Body of pancreas (tissue), 4 donors: ENCODE results near the gene SRPRB. TPM values are rescaled to one million over a fixed set of nuclear protein-coding genes. Genes with fewer than 3 reads are reported as not detected.

ENCODE experiments used
- ATAC-seq: fragments of 150-250 bp; one replicate; pipeline ENCODE4 v1.9.1; 2016
- DNase-seq, 4 donors: peaks; one replicate each; pipeline ENCODE4 v3.0.0-alpha.2; 2019
- H3K27ac ChIP-seq, 4 donors: fragments of 200-600 bp; sonication (generic); 1 replicate in 3 of 4; 2 replicates in 1 of 4; pipeline versions ENCODE4 v1.5.1 to v1.6.1; 2016 to 2019; ENCODE audit warnings: mild to moderate bottlenecking in 1 of 4, mixed read lengths in 1 of 4, moderate library complexity in 1 of 4
- H3K27me3 ChIP-seq, 2 donors: fragments of 200-600 bp; sonication (generic); one replicate each; pipeline ENCODE4 v1.6.0; 2016; ENCODE audit warnings: mild to moderate bottlenecking in 1 of 2
- H3K36me3 ChIP-seq, 2 donors: fragments of 200-600 bp; sonication (generic); replicated peaks in 1 of 2; 2 replicates each; pipeline ENCODE4 v1.5.1; 2016; ENCODE audit warnings: low read depth in 2 of 2; ENCODE audit not compliant: insufficient read depth in 1 of 2
- H3K4me1 ChIP-seq: fragments of 200-600 bp; sonication (generic); one replicate; pipeline ENCODE4 v1.6.0; 2016
- H3K4me3 ChIP-seq, 2 donors: fragments of 200-600 bp; sonication (generic); 1 replicate in 1 of 2; 2 replicates in 1 of 2; pipeline ENCODE4 v1.5.1; 2016 to 2019
- H3K9me3 ChIP-seq, 3 donors: fragments of 200-600 bp; sonication (generic); 1 replicate in 2 of 3; 2 replicates in 1 of 3; pipeline ENCODE4 v1.5.1; 2016
- POLR2A ChIP-seq, 3 donors: fragments of 450-650 bp; IDR thresholded peaks; one replicate each; pipeline ENCODE4 v1.6.1; 2016; ENCODE audit warnings: antibody characterized with exemption in 3 of 3, mild to moderate bottlenecking in 2 of 3
- WGBS, 2 donors: methylation state at CpG; one replicate each; pipeline ENCODE4 v1.1.5; 2017; 5-methylcytosine and 5-hydroxymethylcytosine counted together
- intact Hi-C: fragments of 100-400 bp; cut with DNase I; formaldehyde crosslinking; loops from one replicate; pipeline ENCODE4 v1.15.1; 2023
- total RNA-seq, 2 donors: library from RNA; depleted of rRNA; stranded (reverse); fragments of >200 nt; gene quantifications; one replicate each; pipeline ENCODE4 v1.1.0, GENCODE V29; 2016
- TF ChIP-seq, protein P1 (sequence below), 7 experiments: fragments of 450-650 bp in 4 of 7; fragments of 200-600 bp in 3 of 7; sonication (generic) in 3 of 7; IDR thresholded peaks; one replicate each; pipeline ENCODE4 v1.5.1; 2016 to 2019; ENCODE audit warnings: antibody characterized with exemption in 7 of 7

Gene SRPRB
- total RNA-seq, 2 donors from 2014 or later: 28.3 to 39.4 TPM

DNA sequence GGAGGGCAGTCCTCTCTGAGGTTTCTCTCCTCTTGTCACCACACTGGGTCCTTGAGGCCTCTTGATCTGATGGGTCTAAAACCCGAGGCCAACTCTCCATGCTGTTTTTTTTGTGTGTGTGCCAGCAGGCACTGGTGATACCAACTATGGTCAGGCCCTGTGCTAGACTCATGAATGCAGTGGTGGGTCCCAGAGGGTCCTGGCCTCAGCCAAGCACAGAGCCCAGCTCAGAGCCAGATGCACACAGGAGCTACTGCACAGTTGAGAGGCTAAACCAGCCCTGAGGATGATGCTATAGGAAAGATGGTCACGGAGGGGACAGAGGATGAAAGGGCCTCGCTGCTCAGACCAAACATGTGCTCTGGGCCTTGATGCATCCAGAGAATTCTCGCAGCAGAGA, 56.5 kb downstream of the SRPRB start:
- no peak for ATAC-seq
- Histone ChIP-seq H3K4me1 (no peaks in the 10 kb centered on the region), H3K27me3 (no peaks in the 10 kb centered on the region), H3K27ac (no peak overlapping the region), H3K9me3 (no peaks in the 10 kb centered on the region), H3K36me3 (no peaks in the 10 kb centered on the region), H3K4me3 (no peak overlapping the region)
- intact Hi-C loops: no loop called here
- DNase-seq: no peak
- TF ChIP-seq, protein P1, sequence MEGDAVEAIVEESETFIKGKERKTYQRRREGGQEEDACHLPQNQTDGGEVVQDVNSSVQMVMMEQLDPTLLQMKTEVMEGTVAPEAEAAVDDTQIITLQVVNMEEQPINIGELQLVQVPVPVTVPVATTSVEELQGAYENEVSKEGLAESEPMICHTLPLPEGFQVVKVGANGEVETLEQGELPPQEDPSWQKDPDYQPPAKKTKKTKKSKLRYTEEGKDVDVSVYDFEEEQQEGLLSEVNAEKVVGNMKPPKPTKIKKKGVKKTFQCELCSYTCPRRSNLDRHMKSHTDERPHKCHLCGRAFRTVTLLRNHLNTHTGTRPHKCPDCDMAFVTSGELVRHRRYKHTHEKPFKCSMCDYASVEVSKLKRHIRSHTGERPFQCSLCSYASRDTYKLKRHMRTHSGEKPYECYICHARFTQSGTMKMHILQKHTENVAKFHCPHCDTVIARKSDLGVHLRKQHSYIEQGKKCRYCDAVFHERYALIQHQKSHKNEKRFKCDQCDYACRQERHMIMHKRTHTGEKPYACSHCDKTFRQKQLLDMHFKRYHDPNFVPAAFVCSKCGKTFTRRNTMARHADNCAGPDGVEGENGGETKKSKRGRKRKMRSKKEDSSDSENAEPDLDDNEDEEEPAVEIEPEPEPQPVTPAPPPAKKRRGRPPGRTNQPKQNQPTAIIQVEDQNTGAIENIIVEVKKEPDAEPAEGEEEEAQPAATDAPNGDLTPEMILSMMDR (IDR thresholded peaks at IDR 0.05): no peak
- no peak for TF ChIP-seq POLR2A (IDR thresholded peaks at IDR 0.05)
- WGBS, 2 donors: 75 to 100% methylated on average over 3 to 4 of the region's 4 CpGs

DNA sequence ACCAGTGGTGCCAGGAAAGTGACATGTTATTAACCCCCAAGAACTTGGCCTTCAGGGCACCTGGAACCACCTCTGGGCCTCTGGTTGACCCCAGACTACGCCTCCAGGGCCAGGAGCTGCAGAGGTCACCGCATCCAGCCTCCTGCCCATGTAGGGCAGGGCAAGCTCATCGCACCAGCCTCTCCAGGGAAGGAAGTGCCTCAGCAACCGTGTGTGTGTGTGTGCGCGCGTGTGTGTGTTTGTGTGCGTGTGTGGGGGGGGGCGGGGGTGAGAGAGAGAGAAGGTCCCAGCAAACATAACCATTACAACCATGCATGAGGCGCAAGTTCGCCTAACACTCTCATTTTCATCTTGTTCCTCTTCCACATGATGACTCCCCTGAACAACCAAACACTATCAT, 58.3 kb downstream of the SRPRB start:
- TF ChIP-seq, protein P1 (IDR thresholded peaks at IDR 0.05): no peak
- no peak for TF ChIP-seq POLR2A (IDR thresholded peaks at IDR 0.05)
- 73 to 82% methylated on average over 11 of the region's 11 CpGs for WGBS, 2 donors

DNA sequence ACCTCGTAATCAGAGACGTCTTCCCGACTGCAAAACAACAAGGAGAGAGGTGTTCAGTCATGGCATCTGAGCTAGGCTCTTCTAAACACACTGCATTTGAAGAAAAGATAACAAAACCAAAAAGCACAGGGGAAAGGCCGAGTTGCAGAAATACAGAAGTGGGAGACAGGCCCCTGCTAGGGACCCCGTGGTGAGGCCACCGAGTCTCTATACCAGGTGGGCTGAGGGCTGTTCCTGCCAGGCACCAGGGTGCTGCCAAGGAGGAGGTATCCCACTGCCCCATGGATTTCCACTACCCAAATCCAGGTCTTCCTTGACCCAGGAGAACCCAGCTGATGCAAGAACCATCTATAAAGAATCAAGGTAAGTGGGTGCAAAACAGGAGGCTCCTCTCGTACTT, 59.0 kb downstream of the SRPRB start:
- intact Hi-C loops: no loop called here
- Histone ChIP-seq H3K4me3 (no peak overlapping the region), H3K36me3 (no peaks in the 10 kb centered on the region), H3K4me1 (peaks cover 9% of the 10 kb centered on the region), H3K9me3 (no peaks in the 10 kb centered on the region), H3K27ac (no peak overlapping the region), H3K27me3 (no peaks in the 10 kb centered on the region)
- WGBS, 2 donors: 82 to 83% methylated on average over 7 of the region's 7 CpGs
- DNase-seq (no peak), ATAC-seq (no peak)
- TF ChIP-seq, protein P1 (IDR thresholded peaks at IDR 0.05): no peak
- no peak for TF ChIP-seq POLR2A (IDR thresholded peaks at IDR 0.05)

More for the DNA sequence above, 58.3 kb downstream of the SRPRB start:
- DNase-seq (no peak), ATAC-seq (no peak)
- intact Hi-C loops: no loop called here
- H3K4me1 ChIP-seq: peaks cover 8% of the 10 kb centered on the region
- no peaks in the 10 kb centered on the region for H3K36me3 ChIP-seq
- no peak overlapping the region for H3K4me3 ChIP-seq
- no peaks in the 10 kb centered on the region for H3K9me3 ChIP-seq
- no peak overlapping the region for H3K27ac ChIP-seq
- H3K27me3 ChIP-seq: no peaks in the 10 kb centered on the region

GRCh38 chr3:133865136-133865855, 59.7 kb downstream of the SRPRB start:
- 80 to 84% methylated on average over 3 to 5 of the region's 5 CpGs for WGBS, 2 donors
- no peak for ATAC-seq
- H3K36me3 ChIP-seq: no peaks in the 10 kb centered on the region
- H3K27ac ChIP-seq: no peak overlapping the region
- no peak for DNase-seq
- no peak for TF ChIP-seq POLR2A (IDR thresholded peaks at IDR 0.05)
- TF ChIP-seq, protein P1 (IDR thresholded peaks at IDR 0.05): no peak
- H3K4me3 ChIP-seq: no peak overlapping the region
- no peaks in the 10 kb centered on the region for H3K27me3 ChIP-seq
- no peaks in the 10 kb centered on the region for H3K9me3 ChIP-seq
- peaks cover 9% of the 10 kb centered on the region for H3K4me1 ChIP-seq
- intact Hi-C loops: no loop called here

DNA sequence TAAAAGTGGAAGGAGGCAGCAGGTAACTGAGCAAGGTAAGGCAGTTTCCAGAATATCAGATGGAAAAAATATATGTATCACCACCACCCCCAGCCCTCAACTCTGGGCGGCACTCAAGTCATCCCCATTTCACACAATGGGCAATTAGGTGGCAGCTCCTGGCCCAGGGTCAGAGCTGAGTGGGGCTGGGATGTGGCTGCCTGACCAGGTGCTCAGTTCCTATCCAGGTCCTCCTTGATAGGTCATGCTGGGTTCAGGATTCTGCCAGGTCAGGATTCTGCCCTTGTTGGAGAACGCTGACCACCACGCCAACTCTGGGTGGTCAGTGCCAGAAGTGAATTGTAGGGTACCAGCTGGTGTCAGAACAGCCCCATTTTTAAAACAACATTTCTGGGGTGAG, 60.5 kb downstream of the SRPRB start:
- Histone ChIP-seq H3K36me3 (no peaks in the 10 kb centered on the region), H3K4me3 (no peak overlapping the region), H3K27me3 (no peaks in the 10 kb centered on the region), H3K27ac (no peak overlapping the region), H3K4me1 (peaks cover 9% of the 10 kb centered on the region), H3K9me3 (no peaks in the 10 kb centered on the region)
- 84 to 100% methylated on average over 1 to 3 of the region's 3 CpGs for WGBS, 2 donors
- TF ChIP-seq POLR2A (IDR thresholded peaks at IDR 0.05): no peak
- TF ChIP-seq, protein P1 (IDR thresholded peaks at IDR 0.05): no peak
- no peak for ATAC-seq
- intact Hi-C loops: no loop called here
- no peak for DNase-seq
